Thyroid gland (tissue), 4 donors: ENCODE results near the gene ATP6V1C2. TPM values are rescaled to one million over a fixed set of nuclear protein-coding genes. Genes with fewer than 3 reads are reported as not detected.

ENCODE experiments used
- DNase-seq, 2 donors: peaks; one replicate each; pipeline ENCODE4 v3.0.0-alpha.2; 2019
- H3K27ac ChIP-seq, 3 donors: fragments of 200-600 bp; sonication (generic); 1 replicate in 2 of 3; 2 replicates in 1 of 3; pipeline ENCODE4 v1.5.1; 2016 to 2019; ENCODE audit warnings: mild to moderate bottlenecking in 1 of 3, moderate library complexity in 1 of 3
- H3K27me3 ChIP-seq: fragments of 200-600 bp; sonication (generic); one replicate; pipeline ENCODE4 v1.5.1; 2019
- H3K36me3 ChIP-seq, 2 donors: fragments of 200-600 bp; sonication (generic); one replicate each; pipeline ENCODE4 v1.5.1; 2016 to 2019
- H3K4me1 ChIP-seq, 2 donors: fragments of 200-600 bp; sonication (generic); one replicate each; pipeline ENCODE4 v1.5.1; 2017 to 2019
- H3K4me3 ChIP-seq, 3 donors: fragments of 200-600 bp; sonication (generic); replicated peaks in 1 of 3; 1 replicate in 2 of 3; 2 replicates in 1 of 3; pipeline ENCODE4 v1.5.1; 2016; ENCODE audit warnings: mild to moderate bottlenecking in 1 of 3
- H3K9me3 ChIP-seq: fragments of 200-600 bp; sonication (generic); one replicate; pipeline ENCODE4 v1.5.1; 2017
- POLR2A ChIP-seq, 2 donors: fragments of 450-650 bp; IDR thresholded peaks; one replicate each; pipeline ENCODE4 v1.6.1; 2017; ENCODE audit warnings: antibody characterized with exemption in 2 of 2, mild to moderate bottlenecking in 2 of 2, moderate library complexity in 1 of 2
- WGBS, 2 donors: methylation state at CpG; one replicate each; pipeline ENCODE4 v1.1.5; 2017; 5-methylcytosine and 5-hydroxymethylcytosine counted together
- intact Hi-C: fragments of 100-400 bp; cut with DNase I; formaldehyde crosslinking; loops from one replicate; pipeline ENCODE4 v1.15.1; 2023
- small RNA-seq: library from RNA; depleted of rRNA; stranded (forward); fragments of <200 nt; gene quantifications from one replicate; pipeline ENCODE3, GENCODE V24; 2016
- total RNA-seq, 4 donors: library from RNA; depleted of rRNA; stranded (reverse); fragments of >200 nt; gene quantifications; one replicate each; pipeline ENCODE4 v1.2.3, GENCODE V29; 2016
- TF ChIP-seq, protein P1 (sequence below), 6 experiments: fragments of 200-600 bp in 3 of 6; fragments of 450-650 bp in 3 of 6; sonication (generic) in 3 of 6; IDR thresholded peaks; one replicate each; pipeline ENCODE4 v1.5.1; 2016 to 2019; ENCODE audit warnings: antibody characterized with exemption in 6 of 6, mild to moderate bottlenecking in 2 of 6, inconsistent platforms in 1 of 6, moderate library complexity in 1 of 6

ATP6V1C2 gene
- total RNA-seq, 4 donors from 2014 or later = not detected

GRCh38 chr2:10831400-10831985 is 110.1 kb downstream of the ATP6V1C2 start:
- TF ChIP-seq, protein P1, sequence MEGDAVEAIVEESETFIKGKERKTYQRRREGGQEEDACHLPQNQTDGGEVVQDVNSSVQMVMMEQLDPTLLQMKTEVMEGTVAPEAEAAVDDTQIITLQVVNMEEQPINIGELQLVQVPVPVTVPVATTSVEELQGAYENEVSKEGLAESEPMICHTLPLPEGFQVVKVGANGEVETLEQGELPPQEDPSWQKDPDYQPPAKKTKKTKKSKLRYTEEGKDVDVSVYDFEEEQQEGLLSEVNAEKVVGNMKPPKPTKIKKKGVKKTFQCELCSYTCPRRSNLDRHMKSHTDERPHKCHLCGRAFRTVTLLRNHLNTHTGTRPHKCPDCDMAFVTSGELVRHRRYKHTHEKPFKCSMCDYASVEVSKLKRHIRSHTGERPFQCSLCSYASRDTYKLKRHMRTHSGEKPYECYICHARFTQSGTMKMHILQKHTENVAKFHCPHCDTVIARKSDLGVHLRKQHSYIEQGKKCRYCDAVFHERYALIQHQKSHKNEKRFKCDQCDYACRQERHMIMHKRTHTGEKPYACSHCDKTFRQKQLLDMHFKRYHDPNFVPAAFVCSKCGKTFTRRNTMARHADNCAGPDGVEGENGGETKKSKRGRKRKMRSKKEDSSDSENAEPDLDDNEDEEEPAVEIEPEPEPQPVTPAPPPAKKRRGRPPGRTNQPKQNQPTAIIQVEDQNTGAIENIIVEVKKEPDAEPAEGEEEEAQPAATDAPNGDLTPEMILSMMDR (IDR thresholded peaks at IDR 0.05) = no peak
- no peak for TF ChIP-seq POLR2A (IDR thresholded peaks at IDR 0.05)
- DNase-seq = no peak
- Histone ChIP-seq H3K36me3 (no peaks in the 10 kb centered on the region), H3K4me3 (no peak overlapping the region), H3K4me1 (peaks cover 0 to 10% of the 10 kb centered on the region in 2 donors), H3K27me3 (no peaks in the 10 kb centered on the region), H3K9me3 (no peaks in the 10 kb centered on the region), H3K27ac (no peak overlapping the region)
- intact Hi-C loops = loop anchor here (10.0 kb wide), 1 partner anchor 753 kb away; no protein-coding TSS in a partner anchor
- 54 to 60% methylated on average over 16 of the region's 16 CpGs for WGBS, 2 donors

DNA sequence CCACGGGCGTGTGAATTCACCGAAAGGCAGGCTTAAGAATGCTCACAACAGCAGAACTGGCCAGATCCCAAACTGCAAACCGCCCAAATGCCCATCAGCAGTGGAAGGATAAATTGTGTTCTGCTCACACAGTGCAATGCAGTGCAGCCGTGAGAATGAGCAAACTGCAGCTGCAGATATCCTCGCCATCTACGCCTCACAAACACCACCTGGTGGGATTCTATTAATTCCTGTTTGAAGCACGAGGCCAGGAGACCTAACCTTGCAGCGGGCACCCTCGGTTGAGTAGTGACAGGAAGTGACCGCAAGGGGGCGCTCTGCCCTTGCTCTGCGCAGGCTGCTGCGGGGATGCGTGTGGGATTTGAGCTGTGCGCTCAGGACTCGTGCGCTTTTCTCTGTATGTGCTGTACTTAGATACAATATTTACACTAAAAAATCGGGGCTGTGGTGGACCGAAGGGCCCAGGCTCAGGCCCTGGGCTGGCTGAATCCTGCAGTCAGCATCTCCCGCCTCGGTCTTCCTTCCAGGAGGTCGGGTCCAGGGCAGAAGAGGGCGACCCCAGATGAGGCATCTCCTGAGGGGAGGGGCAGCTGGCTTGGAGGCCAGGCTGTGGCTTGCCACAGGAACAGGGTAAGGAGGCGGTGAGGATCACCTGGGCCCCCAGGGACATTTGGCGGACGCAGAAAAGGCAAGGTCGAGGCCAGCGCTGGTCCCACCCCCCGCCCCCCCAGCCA is 110.9 kb downstream of the ATP6V1C2 start:
- intact Hi-C loops = loop anchor here (10.0 kb wide), 1 partner anchor 752 kb away; no protein-coding TSS in a partner anchor
- no peak overlapping the region for H3K27ac ChIP-seq
- H3K9me3 ChIP-seq = no peaks in the 10 kb centered on the region
- no peaks in the 10 kb centered on the region for H3K36me3 ChIP-seq
- WGBS, 2 donors = 9 to 15% methylated on average over 14 to 24 of the region's 30 CpGs
- peak; percentile 75 for DNase-seq
- no peaks in the 10 kb centered on the region for H3K27me3 ChIP-seq
- H3K4me1 ChIP-seq = peaks cover 0 to 10% of the 10 kb centered on the region in 2 donors
- TF ChIP-seq, protein P1 (IDR thresholded peaks at IDR 0.05) = peak; percentile 75 to 95 (median 92)
- TF ChIP-seq POLR2A (IDR thresholded peaks at IDR 0.05) = no peak
- H3K4me3 ChIP-seq = no peak overlapping the region

DNA sequence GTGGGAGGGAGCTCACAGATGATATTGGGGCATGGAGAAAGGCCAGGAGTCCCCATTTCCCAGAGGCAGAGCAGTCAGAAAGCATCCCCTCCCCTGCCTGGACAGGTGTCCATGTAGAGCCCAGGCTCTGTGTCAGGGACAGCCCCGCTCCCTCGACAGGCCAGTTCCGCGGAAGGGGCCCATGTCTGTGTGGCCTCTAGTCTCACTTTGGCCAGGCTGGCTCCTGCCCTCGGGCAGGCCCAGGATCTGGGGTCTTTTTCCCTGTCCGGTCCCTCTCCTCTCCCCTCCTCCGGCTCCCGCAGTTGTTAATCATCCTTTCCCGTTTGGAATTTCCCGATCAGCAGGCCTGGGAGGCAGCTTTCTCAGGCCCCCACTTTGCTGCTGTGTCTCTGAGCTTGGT is 111.6 kb downstream of the ATP6V1C2 start:
- Histone ChIP-seq H3K9me3 (no peaks in the 10 kb centered on the region), H3K4me1 (peaks cover 0 to 10% of the 10 kb centered on the region in 2 donors), H3K4me3 (no peak overlapping the region), H3K27ac (no peak overlapping the region), H3K27me3 (no peaks in the 10 kb centered on the region), H3K36me3 (no peaks in the 10 kb centered on the region)
- intact Hi-C loops = loop anchor here (10.0 kb wide), 1 partner anchor 752 kb away; no protein-coding TSS in a partner anchor
- no peak for DNase-seq
- TF ChIP-seq, protein P1 (IDR thresholded peaks at IDR 0.05) = no peak
- no peak for TF ChIP-seq POLR2A (IDR thresholded peaks at IDR 0.05)
- 77 to 82% methylated on average over 7 to 10 of the region's 10 CpGs for WGBS, 2 donors

- H3K27ac ChIP-seq = no peak overlapping the region
- TF ChIP-seq, protein P1 (IDR thresholded peaks at IDR 0.05) = no peak
- TF ChIP-seq POLR2A (IDR thresholded peaks at IDR 0.05) = no peak
- WGBS, 2 donors = 82% methylated on average over 8 of the region's 8 CpGs
- intact Hi-C loops = loop anchor here (10.0 kb wide), 1 partner anchor 751 kb away; no protein-coding TSS in a partner anchor
- no peak overlapping the region for H3K4me3 ChIP-seq
- DNase-seq = no peak
- no peaks in the 10 kb centered on the region for H3K36me3 ChIP-seq
- peaks cover 0 to 10% of the 10 kb centered on the region in 2 donors for H3K4me1 ChIP-seq
- no peaks in the 10 kb centered on the region for H3K9me3 ChIP-seq
- H3K27me3 ChIP-seq = no peaks in the 10 kb centered on the region
These were observed 112.7 kb downstream of the ATP6V1C2 start for GRCh38 chr2:10834068-10834655.

Small RNA genes lying within 50 kb of the gene (small RNA-seq; reads per million reads assigned to genes)
- gene RNU7-138P (not detected), gene RNU7-176P (not detected)

Other genes starting within 250 kb of the ATP6V1C2 start
- gene NOL10, start 31.7 kb upstream of the ATP6V1C2 start, total RNA-seq = 10 to 100 TPM; 21.9 to 54.2 (median 37.6) TPM
- 100 to 1,000 TPM; 227 to 540 (median 414) TPM for gene PDIA6, start 91.2 kb downstream of the ATP6V1C2 start, total RNA-seq
- not detected for gene KCNF1, start 190.3 kb downstream of the ATP6V1C2 start, total RNA-seq